DOHH2 (cell line): Measurements from ENCODE around the gene RB1.

Experiments used
- CTCF ChIP-seq: fragments of 200-600 bp; sonication (generic); IDR thresholded peaks from one replicate; pipeline ENCODE4 v1.5.1; 2014; ENCODE audit warnings: antibody characterized with exemption, mild to moderate bottlenecking, low read depth, low read length; ENCODE audit not compliant: poor library complexity, severe bottlenecking
- EZH2phosphoT487 ChIP-seq: fragments of 200-600 bp; sonication (generic); IDR thresholded peaks from 2 replicates; pipeline ENCODE4 v1.6.1; 2017; ENCODE audit warnings: borderline replicate concordance, mild to moderate bottlenecking, antibody characterized with exemption, low read length, moderate library complexity, mixed read lengths

GRCh38 chr13:48489666-48490065 lies 186.1 kb downstream of the RB1 start:
- TF ChIP-seq CTCF: no peak
- no peak for TF ChIP-seq EZH2phosphoT487
